Calu3 (cell line): ENCODE results near the gene ARHGAP6. TPM values are rescaled to one million over a fixed set of nuclear protein-coding genes. Genes with fewer than 3 reads are reported as not detected.

Experiments
- BruUV-seq: library from RNA; stranded (reverse); fragments of 400-500 nt; replicated peaks from 2 replicates; lab custom pipeline; 2021; lab: Mats Ljungman, UMichigan
- CTCF ChIA-PET: fragments of 300-600 bp; sonication (Branson Sonifier 250); formaldehyde crosslinking; loops from one replicate; lab custom pipeline; 2022; ENCODE audit warnings: antibody characterized with exemption; lab: Charles Lee
- DNase-seq: peaks from one replicate; pipeline ENCODE4 v3.0.0; 2022
- H3K27ac Mint-ChIP-seq: one replicate; pipeline ENCODE4 v1.8.0; 2022; ENCODE audit warnings: mixed read lengths; ENCODE audit not compliant: unreplicated experiment
- H3K27me3 Mint-ChIP-seq: one replicate; pipeline ENCODE4 v1.8.0; 2022; ENCODE audit warnings: mixed read lengths; ENCODE audit not compliant: unreplicated experiment
- H3K36me3 Mint-ChIP-seq: one replicate; pipeline ENCODE4 v1.8.0; 2022; ENCODE audit warnings: mild to moderate bottlenecking, moderate library complexity, mixed read lengths; ENCODE audit not compliant: insufficient read depth, unreplicated experiment
- H3K4me1 Mint-ChIP-seq: one replicate; pipeline ENCODE4 v1.8.0; 2022; ENCODE audit warnings: mild to moderate bottlenecking, low read depth, mixed read lengths; ENCODE audit not compliant: unreplicated experiment
- H3K4me3 Mint-ChIP-seq: one replicate; pipeline ENCODE4 v1.8.0; 2022; ENCODE audit warnings: mild to moderate bottlenecking, low read depth, moderate library complexity, mixed read lengths; ENCODE audit not compliant: unreplicated experiment
- H3K9me3 Mint-ChIP-seq: one replicate; pipeline ENCODE4 v1.8.0; 2022; ENCODE audit warnings: low read depth, mixed read lengths; ENCODE audit not compliant: unreplicated experiment
- CTCF ChIP-seq: fragments of 200-600 bp; IDR thresholded peaks from one replicate; pipeline ENCODE4 v1.8.0; 2022; ENCODE audit warnings: antibody characterized with exemption; ENCODE audit not compliant: unreplicated experiment
- intact Hi-C: fragments of 100-400 bp; cut with micrococcal nuclease; formaldehyde crosslinking; loops from one replicate; pipeline ENCODE4 v1.10.0; 2022; ENCODE audit not compliant: unreplicated experiment
- total RNA-seq: library from RNA; stranded (reverse); gene quantifications from 2 replicates; pipeline ENCODE4 v1.2.3, GENCODE V29; 2022

Gene ARHGAP6
- total RNA-seq, 1 experiment from 2014 or later = not detected

GRCh38 chrX:11444052-11444451, 221.7 kb downstream of the ARHGAP6 start:
- peaks cover 7% of the 10 kb centered on the region for H3K27me3 Mint-ChIP-seq
- DNase-seq = no peak
- intact Hi-C loops = no loop called here

GRCh38 chrX:11439846-11440245, 225.9 kb downstream of the ARHGAP6 start:
- H3K4me3 Mint-ChIP-seq = no peak overlapping the region
- TF ChIP-seq CTCF = no peak
- no peaks in the 10 kb centered on the region for H3K36me3 Mint-ChIP-seq
- H3K27me3 Mint-ChIP-seq = no peaks in the 10 kb centered on the region
- no peak overlapping the region for H3K27ac Mint-ChIP-seq
- CTCF ChIA-PET = no interaction called here
- intact Hi-C loops = no loop called here
- BruUV-seq = no TSS peak
- DNase-seq = no peak
- H3K9me3 Mint-ChIP-seq = no peaks in the 10 kb centered on the region
- no peaks in the 10 kb centered on the region for H3K4me1 Mint-ChIP-seq

More at GRCh38 chrX:11444052-11444451, 221.7 kb downstream of the ARHGAP6 start:
- H3K27ac Mint-ChIP-seq = no peak overlapping the region
- H3K4me1 Mint-ChIP-seq = no peaks in the 10 kb centered on the region
- CTCF ChIA-PET = no interaction called here
- BruUV-seq = no TSS peak
- H3K36me3 Mint-ChIP-seq = no peaks in the 10 kb centered on the region
- no peaks in the 10 kb centered on the region for H3K9me3 Mint-ChIP-seq
- no peak overlapping the region for H3K4me3 Mint-ChIP-seq
- no peak for TF ChIP-seq CTCF

- TF ChIP-seq CTCF = no peak
- no peaks in the 10 kb centered on the region for H3K4me1 Mint-ChIP-seq
- H3K27ac Mint-ChIP-seq = no peak overlapping the region
- no peak overlapping the region for H3K4me3 Mint-ChIP-seq
- H3K9me3 Mint-ChIP-seq = no peaks in the 10 kb centered on the region
- CTCF ChIA-PET = no interaction called here
- H3K27me3 Mint-ChIP-seq = no peaks in the 10 kb centered on the region
- intact Hi-C loops = no loop called here
- H3K36me3 Mint-ChIP-seq = no peaks in the 10 kb centered on the region
- no TSS peak for BruUV-seq
- no peak for DNase-seq
Measured at GRCh38 chrX:11438767-11439166, 227.0 kb downstream of the ARHGAP6 start.

- H3K36me3 Mint-ChIP-seq = no peaks in the 10 kb centered on the region
- no peak overlapping the region for H3K27ac Mint-ChIP-seq
- CTCF ChIA-PET = no interaction called here
Measured at GRCh38 chrX:11438380-11438723, 227.4 kb downstream of the ARHGAP6 start.

More at GRCh38 chrX:11438380-11438723, 227.4 kb downstream of the ARHGAP6 start:
- no peaks in the 10 kb centered on the region for H3K4me1 Mint-ChIP-seq
- intact Hi-C loops = no loop called here
- H3K27me3 Mint-ChIP-seq = no peaks in the 10 kb centered on the region
- H3K4me3 Mint-ChIP-seq = no peak overlapping the region
- H3K9me3 Mint-ChIP-seq = no peaks in the 10 kb centered on the region
- DNase-seq = no peak
- TF ChIP-seq CTCF = no peak
- BruUV-seq = no TSS peak
